HG02943 (cell line): ENCODE data around the gene MCF2L2.

Experiments used
- ATAC-seq: cut with Tn5 transposase; IDR thresholded peaks from one replicate; pipeline ENCODE4 v1.9.1; 2021; ENCODE audit warnings: mild to moderate bottlenecking, low read depth, moderate library complexity; ENCODE audit not compliant: unreplicated experiment

MCF2L2 gene

DNA sequence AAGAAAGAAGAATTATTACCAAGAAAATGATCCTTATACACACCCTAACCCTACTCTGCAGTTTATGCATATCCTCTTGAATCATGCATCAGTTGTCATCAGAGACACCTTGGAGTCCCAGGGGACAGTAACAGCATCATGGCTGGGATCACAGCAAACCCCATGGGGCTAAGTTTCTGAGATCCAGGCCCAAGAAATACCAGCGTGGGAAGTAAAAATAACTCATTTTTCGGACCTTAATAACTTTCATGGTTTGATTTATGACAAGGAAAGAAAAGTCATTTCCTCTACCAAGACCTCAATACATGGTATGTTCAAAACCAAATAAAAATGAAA, 214.2 kb downstream of the MCF2L2 start:
- no peak for ATAC-seq

DNA sequence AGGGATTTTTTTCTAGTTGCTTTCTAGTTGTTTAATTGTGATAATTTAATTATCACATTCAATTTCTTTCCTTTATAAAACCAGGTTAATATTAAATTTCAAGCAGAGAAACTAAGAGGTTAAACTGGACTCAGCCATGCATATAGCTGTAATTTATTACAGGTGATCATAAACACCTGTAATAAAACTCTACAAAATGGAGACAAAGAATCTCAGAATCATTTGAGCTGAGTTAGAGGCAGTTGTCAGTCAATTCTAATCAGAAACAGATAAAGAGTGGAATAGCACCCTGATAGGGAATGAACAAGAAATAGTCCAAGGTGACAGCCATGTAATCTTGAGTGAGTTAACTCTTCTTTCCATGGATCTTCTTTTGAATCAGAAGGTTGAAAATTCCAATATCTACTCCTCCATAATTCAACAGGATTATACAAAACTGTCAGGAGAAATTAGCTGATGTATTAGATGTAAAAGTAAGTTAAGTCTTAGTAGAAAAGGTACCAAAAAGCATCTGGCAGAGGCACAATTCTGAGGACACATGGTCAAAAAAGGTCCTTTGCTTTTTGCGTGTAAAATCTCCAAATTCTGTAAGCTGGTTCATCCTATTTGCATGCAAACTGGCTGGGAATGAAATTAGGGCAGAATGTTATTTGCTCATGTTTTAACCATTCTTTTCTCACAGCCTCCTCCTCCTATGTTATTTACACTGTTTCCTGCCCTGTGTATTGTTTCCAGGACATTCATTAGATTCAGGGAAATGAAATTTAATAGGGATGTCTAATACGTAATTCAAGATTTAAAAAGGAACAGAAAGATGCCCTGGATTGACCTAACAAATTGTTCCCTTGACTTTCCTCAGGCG, 214.8 kb downstream of the MCF2L2 start:
- ATAC-seq, result no peak

DNA sequence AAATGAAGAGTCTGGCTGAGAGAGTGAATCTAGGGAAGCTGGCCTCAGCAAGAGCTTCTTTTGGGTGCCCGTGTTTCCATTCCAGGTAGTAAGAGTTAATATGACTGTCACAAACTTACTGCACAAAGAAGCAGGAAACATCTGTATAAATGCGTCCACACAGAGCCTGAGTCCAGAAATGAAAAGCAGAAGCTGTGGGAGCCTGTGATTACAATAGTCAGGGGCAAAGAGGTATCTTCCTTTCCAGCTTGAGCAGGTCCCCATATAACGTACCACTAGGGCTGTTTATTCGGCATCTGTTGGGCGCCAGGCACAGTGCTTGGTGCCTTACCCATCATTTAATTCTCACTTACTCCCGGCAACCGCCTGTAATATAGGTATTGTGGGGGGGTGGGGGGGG, 215.9 kb downstream of the MCF2L2 start:
- ATAC-seq, result no peak

- ATAC-seq, result no peak
Measured at GRCh38 chr3:183212096-183212495, 216.3 kb downstream of the MCF2L2 start.

- ATAC-seq, result no peak
Measured at GRCh38 chr3:183211352-183211751, 217.1 kb downstream of the MCF2L2 start.

DNA sequence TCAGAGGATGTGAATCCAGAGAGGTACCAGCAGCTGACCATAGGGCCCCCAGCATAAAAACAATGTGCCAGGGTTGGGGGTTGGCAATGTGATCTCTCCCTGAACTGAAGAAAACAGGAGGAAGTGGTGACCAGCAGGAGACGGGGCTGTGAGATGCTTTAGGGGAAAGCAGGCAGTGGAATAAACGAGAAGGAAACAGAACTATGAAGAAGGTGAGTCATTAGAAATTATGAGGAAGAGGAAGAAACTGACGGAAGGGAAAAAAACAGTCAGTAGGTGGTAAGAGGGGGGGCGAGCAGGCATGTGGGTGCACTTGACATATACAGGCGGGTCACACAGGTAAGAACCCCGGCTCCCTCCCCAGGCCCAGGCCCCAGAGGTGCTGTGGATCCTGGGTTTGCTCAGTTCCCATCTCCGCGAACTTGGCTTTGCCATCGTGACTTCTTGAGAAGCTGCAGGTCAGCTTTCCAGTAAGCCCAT, 217.5 kb downstream of the MCF2L2 start:
- no peak for ATAC-seq

- no peak for ATAC-seq
Measured at GRCh38 chr3:183210341-183210740, 218.1 kb downstream of the MCF2L2 start.

DNA sequence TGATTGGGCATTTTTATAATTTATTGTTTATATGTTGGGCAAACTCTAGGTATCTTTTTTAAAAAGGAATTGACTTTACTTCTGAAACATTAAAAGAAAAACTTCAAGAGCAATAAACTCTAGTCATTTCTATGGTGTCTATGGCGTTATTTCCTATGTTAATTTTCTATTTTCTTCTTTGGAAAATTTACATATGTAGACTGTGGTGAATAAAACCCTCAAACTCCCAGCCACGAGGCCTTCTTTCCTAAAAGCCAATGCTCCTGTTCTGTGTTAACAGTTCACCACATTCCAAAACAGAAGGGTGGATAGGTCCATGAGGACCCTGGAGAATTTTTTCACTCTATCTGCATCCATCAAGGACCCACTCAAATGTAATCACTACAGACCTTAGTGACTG, 219.6 kb downstream of the MCF2L2 start:
- no peak for ATAC-seq

GRCh38 chr3:183208260-183208659, 220.2 kb downstream of the MCF2L2 start:
- no peak for ATAC-seq

DNA sequence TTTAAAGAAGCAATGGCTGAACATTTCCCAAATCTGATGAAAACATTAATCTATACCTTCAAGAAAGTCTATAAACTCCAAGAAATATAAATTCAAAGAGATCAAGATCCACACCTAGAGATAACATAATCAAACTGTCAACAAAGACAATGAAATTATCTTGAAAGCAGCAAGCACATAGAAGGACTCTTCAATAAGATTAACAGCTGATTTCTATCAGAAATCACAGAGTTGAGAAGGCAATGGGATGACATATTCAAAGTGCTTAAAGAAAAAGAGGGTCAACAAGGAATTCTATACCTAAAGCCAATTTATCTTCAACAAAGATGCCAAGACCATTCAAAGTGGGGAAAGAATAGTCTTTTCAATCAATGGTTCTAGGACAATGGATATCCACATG, 224.7 kb downstream of the MCF2L2 start:
- no peak for ATAC-seq

DNA sequence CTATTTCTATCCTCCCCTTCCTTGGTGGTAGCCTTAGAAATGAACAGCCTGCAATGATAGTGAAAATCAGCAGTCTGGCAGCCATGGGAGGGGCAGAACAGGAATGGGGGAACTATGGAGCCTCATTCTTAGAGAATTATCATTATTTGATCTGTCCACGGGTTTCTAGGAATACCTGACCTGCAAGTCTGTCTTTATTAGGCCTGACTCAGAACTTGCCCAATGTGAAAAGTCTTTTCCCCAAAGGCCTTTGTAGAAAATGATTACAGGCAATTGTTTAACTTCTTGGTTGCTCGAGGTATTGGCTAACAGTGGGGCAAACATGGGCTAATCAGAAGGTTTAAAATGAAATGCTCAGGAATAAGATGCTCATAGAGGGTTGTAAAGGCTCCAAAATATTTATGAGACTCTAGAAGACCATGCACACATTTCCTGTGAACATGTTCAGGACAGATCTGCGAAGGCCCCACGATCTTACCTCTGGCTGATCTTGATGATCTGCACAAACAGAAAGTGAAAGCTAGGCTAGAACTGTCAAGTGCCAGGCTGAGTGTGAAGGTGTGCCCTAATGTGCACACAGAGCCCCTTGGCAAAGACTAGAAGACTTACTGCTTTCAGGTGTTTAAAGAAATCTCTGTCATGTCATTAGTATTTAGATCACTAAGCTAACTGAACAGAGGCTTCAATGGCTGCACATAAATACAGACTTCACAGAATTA, 226.3 kb downstream of the MCF2L2 start:
- ATAC-seq, result no peak

- ATAC-seq, result no peak
Measured at GRCh38 chr3:183198939-183199338, 229.5 kb downstream of the MCF2L2 start.

GRCh38 chr3:183197734-183198133, 230.7 kb downstream of the MCF2L2 start:
- ATAC-seq, result no peak

- ATAC-seq, result no peak
Measured at GRCh38 chr3:183195266-183195665, 233.2 kb downstream of the MCF2L2 start.

GRCh38 chr3:183193762-183194689, 234.4 kb downstream of the MCF2L2 start:
- ATAC-seq, result no peak

- no peak for ATAC-seq
Measured at GRCh38 chr3:183192650-183193300, 235.6 kb downstream of the MCF2L2 start.

DNA sequence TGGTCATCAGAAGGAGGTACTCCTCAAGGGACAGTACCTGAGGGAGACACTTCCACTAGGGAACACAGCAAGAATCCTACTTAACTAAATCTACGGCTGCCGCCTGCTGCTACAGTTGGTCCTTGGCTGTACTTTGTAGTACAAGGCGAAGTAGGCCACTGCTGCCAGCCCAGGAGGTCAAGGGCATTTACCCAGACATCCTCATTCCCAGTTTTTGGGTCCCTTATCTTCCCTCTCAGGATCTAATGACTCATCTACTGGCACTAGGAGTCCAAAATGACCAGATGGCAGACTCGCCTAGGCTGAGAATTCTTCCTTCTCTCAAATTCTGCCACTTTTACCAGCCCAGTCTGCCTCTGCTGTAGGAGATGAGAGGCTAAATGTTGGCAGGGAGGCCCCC, 238.8 kb downstream of the MCF2L2 start:
- no peak for ATAC-seq

- no peak for ATAC-seq
Measured at GRCh38 chr3:183188895-183189462, 239.4 kb downstream of the MCF2L2 start.

- ATAC-seq, result no peak
Measured at GRCh38 chr3:183185696-183186095, 242.7 kb downstream of the MCF2L2 start.
